HG02981 (cell line): Measurements from ENCODE around the gene MRGPRD.
"Not testable (repeated sequence)": the region's sequence is repeated elsewhere in the genome, so short reads cannot be mapped to it uniquely, and the experiment has no call there.

Source experiments
- ATAC-seq: cut with Tn5 transposase; IDR thresholded peaks from one replicate; pipeline ENCODE4 v1.9.1; 2021; ENCODE audit warnings: mild to moderate bottlenecking, moderate library complexity; ENCODE audit not compliant: unreplicated experiment

MRGPRD gene

GRCh38 chr11:68994161-68994893, 13.5 kb upstream of the MRGPRD start:
- no peak for ATAC-seq

DNA sequence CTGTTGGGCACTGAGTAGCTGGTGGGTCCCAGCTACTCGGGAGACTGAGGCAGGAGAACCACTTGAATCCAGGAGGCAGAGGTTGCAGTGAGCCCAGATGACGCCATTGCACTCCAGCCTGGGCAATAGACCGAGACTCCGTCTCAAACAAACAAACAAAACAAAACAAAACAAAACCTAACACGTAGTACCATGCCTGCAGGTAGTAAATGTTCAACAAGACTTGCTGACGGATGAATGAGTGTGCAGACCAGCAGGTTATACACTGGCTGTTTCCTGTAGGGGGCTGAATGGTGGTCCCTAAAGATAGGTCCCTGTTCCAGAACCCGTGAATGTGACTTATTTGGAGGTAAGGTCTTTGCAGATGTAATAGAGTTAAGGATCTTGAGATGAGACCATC, 12.8 kb upstream of the MRGPRD start:
- no peak for ATAC-seq

DNA sequence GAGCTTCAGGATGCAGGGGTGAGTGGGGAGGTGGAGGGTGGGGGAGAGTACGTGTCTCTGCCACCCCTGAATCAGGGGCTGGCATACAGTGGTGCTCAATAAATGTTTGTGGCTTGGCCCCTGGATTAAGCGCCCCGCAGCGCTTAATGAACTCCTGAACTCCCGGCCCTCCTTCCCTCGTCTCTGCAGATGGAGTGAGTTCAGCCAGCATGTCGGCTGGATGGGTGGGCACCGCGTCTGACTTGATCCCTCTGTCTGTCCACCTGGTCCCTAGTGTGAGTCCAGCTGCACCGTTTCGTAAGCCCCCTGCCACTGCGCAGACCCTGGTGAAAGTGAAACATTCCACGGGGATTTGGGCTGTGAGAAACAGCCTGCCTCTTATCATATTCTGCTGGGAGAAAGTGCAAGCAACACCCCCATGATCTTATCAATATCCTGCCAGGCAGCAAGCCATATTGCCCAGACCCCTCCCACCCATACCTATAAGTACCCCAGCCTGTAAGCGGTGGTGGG, 12.0 kb upstream of the MRGPRD start:
- ATAC-seq: no peak

DNA sequence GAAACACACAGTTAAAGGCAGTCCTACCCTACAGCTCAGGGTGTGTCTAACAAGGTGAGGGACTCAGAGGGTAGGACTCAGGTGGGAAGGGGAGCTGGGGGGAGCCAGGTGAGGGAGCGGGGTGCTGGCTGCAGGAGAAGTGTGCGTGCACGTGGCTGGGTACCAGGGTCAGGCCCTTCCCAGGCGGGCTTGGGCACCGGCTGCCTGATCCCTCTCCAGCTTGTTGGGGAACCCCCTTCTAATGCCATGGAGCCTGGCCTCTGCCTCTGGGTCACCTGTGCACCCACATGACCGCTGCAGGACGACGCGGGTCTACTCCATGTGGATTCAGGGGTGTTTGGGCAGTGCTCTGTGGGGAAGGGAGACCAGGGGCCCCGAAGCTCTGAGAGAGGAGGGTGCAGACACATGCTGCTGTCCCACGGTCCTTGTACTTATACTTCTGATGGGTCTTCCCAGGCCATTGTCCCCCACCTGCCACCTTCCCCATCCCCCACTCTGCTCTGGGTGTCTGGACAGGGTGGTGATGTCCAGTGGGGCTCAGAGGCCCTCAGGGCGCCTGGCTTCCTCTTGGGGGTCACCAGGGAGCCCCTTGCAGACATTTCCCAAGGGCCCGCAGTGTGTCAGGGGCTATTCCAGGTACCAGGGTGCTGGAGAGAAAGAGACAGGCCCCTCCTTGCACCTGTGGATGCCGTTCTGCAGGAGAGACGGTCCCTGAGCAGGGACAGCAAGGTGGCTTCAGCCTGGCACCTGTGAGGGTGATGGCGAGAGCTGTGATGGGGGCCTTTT, 10.4 kb upstream of the MRGPRD start:
- no peak for ATAC-seq

DNA sequence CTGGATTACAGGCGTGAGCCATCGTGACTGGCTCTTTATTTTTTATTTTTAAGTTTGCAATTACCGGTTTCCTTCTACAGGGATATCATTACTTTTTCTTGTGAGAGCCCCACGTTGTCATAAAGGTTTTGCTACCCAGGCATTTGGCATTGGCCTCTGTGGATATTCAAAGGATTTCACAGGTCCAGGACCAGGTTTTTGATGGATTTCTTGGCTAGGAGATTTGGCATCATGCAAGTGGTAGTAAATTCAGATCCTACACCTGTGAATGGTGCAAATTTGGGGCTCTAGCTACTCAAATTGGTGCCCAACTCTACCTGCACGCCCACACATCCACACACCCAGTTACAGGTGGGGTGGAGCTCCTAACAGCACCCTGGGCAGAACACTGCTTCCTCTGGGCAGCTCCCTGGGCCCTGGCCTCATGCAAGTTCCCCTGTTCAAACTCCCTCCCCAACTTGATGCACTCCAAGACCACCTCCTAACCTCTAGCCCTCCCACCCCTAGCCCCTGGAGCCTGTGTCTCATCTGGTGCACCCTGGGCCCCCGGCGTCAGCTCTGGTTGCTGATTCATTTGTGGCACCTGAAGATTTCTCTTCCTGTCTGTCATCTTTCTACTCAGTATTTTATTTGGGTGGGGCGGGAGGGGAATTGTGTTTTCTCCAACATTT, 9.3 kb upstream of the MRGPRD start:
- ATAC-seq: no peak

GRCh38 chr11:68988491-68988890, 7.7 kb upstream of the MRGPRD start:
- no peak for ATAC-seq

DNA sequence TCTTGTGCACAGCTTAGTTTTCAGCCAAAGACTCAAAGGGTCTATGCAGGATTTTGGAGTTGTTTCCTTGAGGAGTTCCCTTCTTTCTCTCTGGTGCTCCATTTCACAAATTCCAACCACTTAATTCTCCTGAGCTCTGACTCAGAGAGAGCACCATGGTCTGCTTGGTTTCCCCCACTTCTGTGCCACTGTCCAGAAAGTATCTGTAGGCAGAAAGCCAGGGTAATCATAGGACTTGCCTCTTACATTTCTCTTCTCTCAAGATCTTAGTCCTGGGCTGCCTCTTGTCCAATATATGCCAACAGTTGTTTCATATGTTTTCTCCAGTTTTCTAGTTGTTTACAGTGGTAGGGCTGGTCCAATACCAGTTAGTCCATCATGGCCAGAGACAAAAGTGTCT, 6.4 kb upstream of the MRGPRD start:
- no peak for ATAC-seq

DNA sequence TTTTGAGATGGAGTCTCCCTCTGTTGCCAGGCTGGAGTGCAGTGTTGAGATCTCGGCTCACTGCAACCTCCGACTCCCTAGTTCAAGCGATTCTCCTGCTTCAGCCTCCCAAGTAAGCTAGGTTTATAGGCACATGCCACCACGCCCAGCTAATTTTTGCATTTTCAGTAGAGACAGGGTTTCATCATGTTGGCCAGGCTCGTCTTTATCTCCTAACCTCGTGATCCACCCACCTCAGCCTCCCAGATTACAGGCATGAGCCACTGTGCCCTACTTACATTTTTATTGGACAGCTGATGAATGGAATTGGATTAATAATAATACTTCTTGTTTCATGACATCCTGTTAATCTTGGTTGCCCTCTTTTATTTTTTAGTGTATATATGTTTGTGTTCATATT, 3.0 kb upstream of the MRGPRD start:
- no peak for ATAC-seq

- no peak for ATAC-seq
Observed at GRCh38 chr11:68982134-68982533, 1.3 kb upstream of the MRGPRD start.

DNA sequence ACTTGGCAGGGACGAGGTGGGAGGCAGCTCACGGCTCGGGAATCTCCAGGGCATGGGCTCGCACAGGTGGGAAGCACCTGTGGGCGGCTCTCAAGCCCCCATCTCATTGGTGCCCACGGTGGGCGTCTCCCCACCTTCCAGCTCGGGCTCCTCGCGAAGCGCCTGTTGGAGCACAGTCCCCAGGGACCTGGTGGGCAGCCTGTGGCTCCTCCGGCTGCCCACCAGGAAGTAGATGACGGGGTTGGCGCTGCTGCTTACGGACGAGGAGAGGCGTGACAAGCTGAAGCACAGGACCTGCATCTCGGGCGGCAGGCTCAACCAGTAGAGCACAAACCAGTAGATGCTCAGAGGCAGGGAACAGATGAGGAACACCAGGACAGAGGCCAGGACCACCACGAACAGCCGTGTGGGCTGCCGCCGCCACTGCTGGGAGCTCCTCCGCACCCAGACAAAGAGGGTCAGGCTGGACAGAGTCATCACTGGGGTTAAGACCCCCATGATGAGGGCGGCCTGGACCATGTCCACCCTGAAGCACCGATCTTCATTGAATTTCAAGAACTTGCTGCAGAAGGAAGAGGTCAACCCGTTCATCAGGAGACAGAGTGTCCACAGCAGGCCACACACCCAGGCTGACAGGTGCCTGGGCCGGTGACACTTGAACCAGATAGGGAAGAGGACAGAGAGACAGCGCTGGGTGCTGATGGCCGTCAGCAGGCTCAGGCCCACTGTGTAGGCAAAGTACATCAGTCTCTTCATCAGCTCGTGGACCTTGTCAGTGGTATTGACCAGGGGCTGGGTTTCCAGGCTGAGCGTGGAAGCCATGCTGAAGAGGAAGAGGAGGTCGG, 633 bp downstream of the MRGPRD start:
- no peak for ATAC-seq

DNA sequence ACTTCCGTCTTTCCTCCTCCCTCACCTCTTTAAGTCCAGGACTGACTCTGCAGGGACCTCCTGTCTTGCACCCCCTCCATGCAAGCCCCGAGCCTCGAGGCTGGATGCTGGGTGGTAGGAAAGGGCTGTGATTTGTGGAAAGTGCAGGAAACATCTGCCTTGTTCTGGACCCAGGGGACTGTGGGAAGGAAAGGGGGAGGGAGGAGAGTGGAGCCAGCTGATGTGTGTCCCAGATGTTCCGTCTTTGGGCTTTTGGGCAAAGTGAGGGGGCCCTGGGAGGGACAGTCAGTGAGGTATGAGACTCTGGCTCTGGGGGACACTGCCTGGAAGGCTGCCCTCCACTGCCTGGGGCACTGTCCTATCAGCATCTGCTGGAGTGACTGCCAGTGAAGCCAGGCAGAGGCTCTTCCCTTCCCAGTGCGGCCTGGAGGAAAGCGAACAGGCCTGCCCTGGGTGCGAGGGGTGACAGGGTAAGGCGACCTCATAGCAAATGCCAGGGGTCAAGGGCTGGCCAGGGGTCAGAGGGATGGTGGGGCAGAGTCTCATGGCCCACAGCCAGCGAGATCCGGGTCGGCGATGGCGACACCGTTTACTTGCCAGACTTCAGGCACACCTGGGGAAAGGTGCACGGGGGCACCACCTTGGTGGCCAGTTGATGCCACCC, 1.7 kb downstream of the MRGPRD start:
- no peak for ATAC-seq

DNA sequence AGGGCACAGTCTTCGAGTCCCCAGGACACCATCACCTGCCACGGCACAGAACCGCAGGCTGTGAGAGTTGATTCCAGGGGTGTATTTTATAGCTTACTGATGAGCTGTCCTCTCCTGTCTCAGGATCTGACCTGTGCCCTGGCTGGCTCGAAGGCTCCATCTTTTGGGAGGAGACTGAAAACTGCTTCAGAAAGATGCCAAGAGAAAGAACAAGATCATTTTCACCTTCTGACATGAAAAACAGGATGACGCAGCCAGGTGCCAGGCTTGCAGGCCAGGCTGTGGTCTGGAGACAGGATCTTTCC, 2.2 kb downstream of the MRGPRD start:
- ATAC-seq: no peak

DNA sequence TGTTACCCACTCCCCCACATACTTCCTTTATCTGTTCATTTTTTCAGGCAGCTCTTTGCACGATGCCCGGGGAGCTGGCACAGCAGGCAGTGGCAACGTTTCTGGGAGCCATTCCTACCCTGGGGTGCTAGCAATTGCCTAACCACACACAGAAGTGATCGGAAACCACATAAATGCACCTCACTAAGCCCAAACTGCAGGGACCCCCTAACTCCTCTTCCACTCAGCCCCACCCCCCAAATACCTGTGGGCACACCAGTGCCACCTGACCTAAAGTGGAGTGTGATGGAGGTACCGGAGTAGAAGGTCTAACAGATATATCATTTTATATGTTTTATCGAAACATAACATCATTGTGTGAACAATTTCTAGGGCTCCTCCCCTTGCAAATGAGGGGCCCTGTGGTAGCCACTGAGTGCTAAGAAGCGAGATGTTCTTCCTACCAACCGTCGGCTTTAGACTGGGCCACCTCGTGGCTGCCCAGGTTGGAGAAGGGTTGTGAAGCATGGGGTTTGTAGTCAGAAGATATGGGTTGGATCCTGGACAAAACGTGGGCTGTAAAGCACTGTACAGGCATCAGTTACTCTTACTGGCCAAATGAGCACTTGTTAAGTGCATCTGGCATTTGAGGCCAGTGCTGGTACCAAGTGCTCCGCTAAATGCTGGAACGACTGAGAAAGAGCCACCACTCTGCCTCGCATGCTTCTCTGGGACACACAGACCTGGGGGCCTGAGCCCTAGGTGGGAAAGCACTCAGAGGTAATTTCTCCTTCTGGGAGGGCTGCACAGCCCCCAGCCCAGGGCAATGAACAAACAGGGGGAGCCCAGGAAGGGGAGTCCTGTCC, 2.8 kb downstream of the MRGPRD start:
- ATAC-seq: no peak

- no peak for ATAC-seq
Observed at GRCh38 chr11:68976563-68976962, 4.2 kb downstream of the MRGPRD start.

- no peak for ATAC-seq
Observed at GRCh38 chr11:68976095-68976494, 4.7 kb downstream of the MRGPRD start.

DNA sequence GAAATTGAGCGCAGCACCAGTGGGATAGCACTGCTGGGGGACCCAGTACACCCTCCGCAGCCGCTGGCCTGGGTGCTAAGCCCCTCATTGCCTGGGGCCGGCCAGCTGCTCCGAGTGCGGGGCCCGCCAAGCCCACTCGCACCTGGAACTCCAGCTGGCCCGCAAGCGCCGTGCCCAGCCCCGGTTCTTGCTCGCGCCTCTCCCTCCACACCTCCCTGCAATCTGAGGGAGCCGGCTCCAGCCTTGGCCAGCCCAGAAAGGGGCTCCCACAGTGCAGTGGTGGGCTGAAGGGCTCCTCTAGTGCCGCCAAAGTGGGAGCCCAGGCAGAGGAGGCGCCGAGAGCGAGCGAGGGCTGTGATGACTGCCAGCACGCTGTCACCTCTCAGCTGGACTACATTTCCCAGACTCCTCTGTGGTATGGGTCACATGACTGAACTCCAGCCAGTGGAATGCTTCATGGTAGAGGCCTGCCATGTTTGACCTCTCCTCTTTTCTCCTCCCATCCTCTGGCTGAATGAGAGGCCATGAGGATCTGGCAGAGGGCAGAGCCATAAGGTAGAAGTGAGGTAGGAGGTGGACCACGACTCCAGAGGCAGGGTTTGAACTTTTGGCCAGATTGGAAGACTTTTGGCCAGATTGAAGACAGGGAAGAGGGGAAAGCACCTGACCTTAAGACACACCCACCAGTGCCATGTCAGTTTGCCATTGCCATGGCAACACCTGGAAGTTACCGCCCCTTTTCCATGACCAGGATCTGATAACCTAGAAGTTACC, 6.2 kb downstream of the MRGPRD start:
- no peak for ATAC-seq

- ATAC-seq: not testable (repeated sequence)
Observed at GRCh38 chr11:68973706-68974105, 7.1 kb downstream of the MRGPRD start.

DNA sequence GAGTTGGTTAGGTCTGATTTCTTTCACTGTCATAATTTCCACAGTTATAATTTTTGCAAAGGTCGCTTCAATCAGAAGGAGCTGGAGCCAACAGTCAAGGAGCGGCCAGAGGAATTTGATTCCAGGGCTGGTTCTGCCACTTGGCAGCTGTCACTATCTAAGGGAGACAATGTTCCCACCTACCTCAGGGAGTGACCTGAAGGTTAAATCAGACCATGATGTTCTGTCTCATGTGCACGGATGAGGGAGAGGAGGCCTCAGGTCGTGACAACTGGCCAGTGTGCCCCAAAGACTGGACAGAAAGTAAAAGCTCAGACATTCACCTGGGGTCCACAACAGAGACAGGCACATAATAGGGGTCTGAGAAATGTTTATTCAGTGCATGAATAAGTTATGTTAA, 7.6 kb downstream of the MRGPRD start:
- no peak for ATAC-seq
